GM12892 (cell line): Measurements from ENCODE around the gene KRTCAP2.

Source experiments
- POLR2AphosphoS5 ChIP-seq: IDR thresholded peaks from 2 replicates; pipeline ENCODE4 v1.6.1; 2011; ENCODE audit warnings: low read depth, low read length, control low read depth
- TAF1 ChIP-seq: IDR thresholded peaks from 2 replicates; pipeline ENCODE4 v1.6.1; 2011; ENCODE audit warnings: low read depth, mild to moderate bottlenecking, control low read depth, low read length, borderline replicate concordance

DNA sequence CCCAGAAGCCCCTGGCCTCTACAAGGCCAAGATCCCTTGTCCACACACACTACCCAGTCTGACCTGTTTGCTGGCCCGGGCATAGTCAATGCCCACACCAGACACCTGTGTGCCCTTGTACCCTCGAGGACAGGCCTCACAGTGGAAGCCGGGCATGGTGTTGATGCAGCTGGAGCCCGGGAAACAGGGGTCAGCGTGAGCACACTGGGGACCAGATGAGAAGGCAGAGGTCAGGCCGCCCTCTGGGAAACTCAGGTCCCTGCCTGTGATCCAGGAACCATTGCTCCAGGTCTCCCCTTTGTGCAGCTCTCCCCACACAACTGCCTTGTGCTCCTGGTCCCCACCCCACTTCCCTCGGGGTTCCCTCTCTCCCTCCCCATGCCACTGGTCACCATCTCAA is 29.1 kb upstream of the KRTCAP2 start:
- TF ChIP-seq POLR2AphosphoS5, result no peak
- TF ChIP-seq TAF1, result no peak
